NCI-H510A (cell line): Measurements from ENCODE around the gene MYO16.

Experiments used
- DNase-seq: peaks from one replicate; lab custom pipeline; 2025; lab: John Stamatoyannopoulos, UW

Gene MYO16

GRCh38 chr13:109154546-109154945 lies 525.1 kb downstream of the MYO16 start:
- no peak for DNase-seq

- no peak for DNase-seq
These were observed 525.8 kb downstream of the MYO16 start for GRCh38 chr13:109154966-109155761.

- DNase-seq, result no peak
These were observed 526.9 kb downstream of the MYO16 start for GRCh38 chr13:109156181-109156935.

- no peak for DNase-seq
These were observed 527.9 kb downstream of the MYO16 start for GRCh38 chr13:109157275-109157674.

- DNase-seq, result no peak
These were observed 529.0 kb downstream of the MYO16 start for GRCh38 chr13:109158383-109158782.

- no peak for DNase-seq
These were observed 530.4 kb downstream of the MYO16 start for GRCh38 chr13:109159650-109160309.

- DNase-seq, result no peak
These were observed 530.9 kb downstream of the MYO16 start for GRCh38 chr13:109160357-109160756.

GRCh38 chr13:109160887-109161669 lies 531.7 kb downstream of the MYO16 start:
- no peak for DNase-seq

- no peak for DNase-seq
These were observed 533.0 kb downstream of the MYO16 start for GRCh38 chr13:109162248-109163036.

GRCh38 chr13:109163037-109163379 lies 533.6 kb downstream of the MYO16 start:
- DNase-seq, result no peak

GRCh38 chr13:109165417-109165904 lies 536.0 kb downstream of the MYO16 start:
- DNase-seq, result no peak

GRCh38 chr13:109166804-109167203 lies 537.4 kb downstream of the MYO16 start:
- no peak for DNase-seq

- DNase-seq, result no peak
These were observed 542.7 kb downstream of the MYO16 start for GRCh38 chr13:109172136-109172535.

GRCh38 chr13:109175666-109176065 lies 546.3 kb downstream of the MYO16 start:
- no peak for DNase-seq

- no peak for DNase-seq
These were observed 551.6 kb downstream of the MYO16 start for GRCh38 chr13:109180905-109181425.

GRCh38 chr13:109182777-109183465 lies 553.5 kb downstream of the MYO16 start:
- no peak for DNase-seq

GRCh38 chr13:109191413-109191812 lies 562.0 kb downstream of the MYO16 start:
- no peak for DNase-seq

- no peak for DNase-seq
These were observed 562.9 kb downstream of the MYO16 start for GRCh38 chr13:109192306-109192705.

GRCh38 chr13:109196948-109197347 lies 567.5 kb downstream of the MYO16 start:
- DNase-seq, result no peak

- DNase-seq, result no peak
These were observed 569.2 kb downstream of the MYO16 start for GRCh38 chr13:109198585-109198984.
